ENCODE data around the gene ENOSF1.

ENOSF1 gene

DNA sequence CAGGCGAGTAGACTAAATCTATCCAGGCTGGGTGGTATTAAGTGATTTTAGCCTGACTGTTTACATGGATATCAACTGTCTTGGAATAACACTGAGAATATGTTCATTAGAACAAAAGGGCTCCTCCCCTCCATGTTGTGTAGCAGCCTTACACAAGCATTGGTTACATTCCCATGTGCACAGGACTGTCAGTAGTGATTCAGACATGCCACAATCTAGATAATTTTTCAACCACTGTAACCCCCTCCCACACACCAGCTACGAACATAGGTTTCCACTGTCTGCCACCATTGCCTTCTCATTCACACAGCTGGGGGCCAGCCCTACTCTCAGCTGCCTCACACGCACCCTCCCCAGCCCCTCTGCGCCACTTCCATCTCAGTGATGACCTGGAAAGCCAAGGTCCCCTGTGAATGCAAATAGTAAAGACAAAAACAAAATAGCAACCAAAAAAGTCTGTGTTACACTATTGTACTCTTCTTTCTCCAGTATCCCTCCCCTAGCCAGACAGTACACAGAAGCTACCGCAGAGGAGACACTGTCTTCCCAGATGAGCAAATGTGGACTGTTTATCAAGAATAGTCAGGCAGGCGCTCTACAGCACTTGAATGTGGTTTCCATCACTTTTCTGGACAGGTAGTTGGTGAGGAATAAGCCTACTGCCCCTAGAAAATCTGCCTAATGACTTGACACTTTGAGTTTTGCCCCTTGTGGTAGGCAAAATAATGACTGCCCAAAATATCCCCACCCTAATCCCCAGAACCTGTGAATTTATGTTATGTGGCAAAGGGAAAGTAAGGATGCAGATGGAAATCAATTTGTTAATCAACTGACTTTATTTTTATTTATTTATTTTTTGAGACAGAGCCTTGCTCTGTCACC lies 82.9 kb downstream of the ENOSF1 start:
- DNase-seq: no peak

DNA sequence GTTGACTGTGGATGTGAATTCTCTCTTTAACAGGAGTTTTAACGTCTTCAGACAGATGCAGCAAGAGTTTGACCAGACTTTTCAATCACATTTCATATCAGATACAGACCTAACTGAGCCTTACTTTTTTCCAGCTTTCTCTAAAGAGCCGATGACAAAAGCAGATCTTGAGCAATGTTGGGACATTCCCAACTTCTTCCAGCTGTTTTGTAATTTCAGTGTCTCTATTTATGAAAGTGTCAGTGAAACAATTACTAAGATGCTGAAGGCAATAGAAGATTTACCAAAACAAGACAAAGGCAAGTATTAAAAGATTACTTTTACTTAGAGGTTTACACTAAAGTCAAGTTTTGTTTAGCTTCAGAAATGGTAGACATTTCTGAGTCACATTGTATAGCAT lies 85.2 kb downstream of the ENOSF1 start:
- DNase-seq: peak; percentile 38 to 49

DNA sequence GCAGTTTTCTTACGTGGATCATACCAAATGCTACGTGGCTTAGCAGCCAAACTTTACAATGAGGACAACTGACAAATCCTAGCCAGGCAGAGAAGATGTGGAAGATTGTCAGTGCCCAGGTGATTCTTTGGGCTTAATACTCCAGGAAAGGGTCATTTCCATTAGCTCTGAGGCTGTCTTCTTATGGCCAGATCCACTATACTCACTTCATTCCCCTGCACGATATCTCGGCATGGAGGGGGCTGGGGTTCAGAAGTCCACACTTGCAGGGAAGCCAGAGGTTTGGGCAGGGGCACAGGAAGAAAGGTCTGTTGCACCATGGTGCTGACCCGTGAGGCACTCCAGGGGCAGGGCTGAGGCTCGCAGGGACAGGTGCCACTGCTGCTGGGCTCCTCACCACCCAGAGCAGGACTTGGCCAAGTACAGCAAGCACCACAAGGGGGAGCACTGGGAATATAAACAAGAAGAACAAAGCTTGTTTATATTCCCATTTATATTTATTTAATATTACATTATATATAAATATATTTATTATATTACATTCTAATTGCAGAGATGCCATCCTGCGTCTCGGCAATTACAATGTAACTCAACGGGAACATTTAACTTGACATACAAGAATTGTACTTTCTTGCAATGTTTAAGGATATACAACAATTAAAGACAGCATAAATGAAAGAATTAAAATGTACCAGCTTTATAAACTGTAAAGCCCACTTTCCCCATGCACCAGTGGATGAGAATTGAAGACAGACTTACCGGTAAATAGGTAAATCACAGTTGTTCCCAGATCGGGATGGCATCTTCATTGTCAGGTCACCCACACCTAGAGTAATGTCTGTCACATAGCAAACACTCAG lies 88.4 kb downstream of the ENOSF1 start:
- DNase-seq: peak; percentile 42 to 72

GRCh38 chr18:622289-622688 lies 90.1 kb downstream of the ENOSF1 start:
- DNase-seq: no peak

DNA sequence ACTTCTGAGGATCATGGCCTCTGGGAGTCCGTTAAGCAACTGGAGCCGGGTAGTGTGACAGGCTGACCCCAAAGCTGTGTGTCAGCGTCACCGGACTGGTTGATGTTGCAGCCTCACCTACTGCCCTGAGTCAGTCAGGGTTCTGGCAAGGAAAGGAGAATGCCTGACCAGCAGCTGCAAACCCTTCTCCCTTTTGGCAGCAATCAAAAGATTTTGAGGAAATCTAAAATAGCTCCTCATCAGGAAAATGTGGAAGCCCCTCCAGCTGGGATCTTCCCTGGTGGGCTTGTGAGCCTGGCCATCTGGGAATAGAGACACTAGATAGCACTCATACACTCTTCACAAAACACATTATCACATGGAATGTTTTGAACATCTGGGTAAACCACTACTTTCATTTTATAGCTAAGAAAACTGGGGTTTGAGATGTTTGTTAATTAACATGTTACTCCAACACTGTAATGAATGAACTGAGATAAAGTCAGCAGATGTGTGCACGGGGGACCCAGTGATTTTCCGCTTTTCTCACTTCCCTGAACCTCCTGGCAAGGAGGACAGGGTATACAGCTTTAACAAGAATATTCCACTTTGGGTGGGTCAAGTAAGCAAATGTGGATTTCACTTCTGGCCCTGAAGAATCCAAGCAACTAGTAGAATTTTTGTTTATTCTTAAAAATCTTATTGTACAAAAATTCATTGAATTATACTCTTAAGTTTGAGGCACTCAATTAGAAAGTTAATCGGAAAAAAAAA lies 91.0 kb downstream of the ENOSF1 start:
- no peak for DNase-seq

Measured in inflammatory macrophage treated with lipopolysaccharide for 1 hour (primary cell).